Fibroblast of the aortic adventitia (primary cell): Measurements from ENCODE around the gene MAGEL2. TPM values are rescaled to one million over a fixed set of nuclear protein-coding genes. Genes with fewer than 3 reads are reported as not detected.

Experiments
- DNase-seq: peaks from one replicate; pipeline ENCODE4 v3.0.0-alpha.2; 2010; ENCODE audit warnings: low read depth
- H3K4me3 ChIP-seq: 2 replicates; pipeline ENCODE4 v1.5.1; 2011; ENCODE audit warnings: low read depth, mild to moderate bottlenecking, control low read depth, low read length, moderate library complexity
- total RNA-seq: library from RNA; depleted of rRNA; stranded (reverse); fragments of >200 nt; gene quantifications from 2 replicates; pipeline ENCODE4 v1.2.3, GENCODE V29; 2012; ENCODE audit warnings: low replicate concordance
- TF ChIP-seq, protein P1 (sequence below): IDR thresholded peaks from 2 replicates; pipeline ENCODE4 v1.5.1; 2011; ENCODE audit warnings: mild to moderate bottlenecking, low read length, control low read depth, inconsistent platforms; ENCODE audit not compliant: insufficient read depth

Gene MAGEL2
- total RNA-seq, result under 0.01 and 0.08 TPM in 2 replicates

- DNase-seq, result no peak
- TF ChIP-seq, protein P1, sequence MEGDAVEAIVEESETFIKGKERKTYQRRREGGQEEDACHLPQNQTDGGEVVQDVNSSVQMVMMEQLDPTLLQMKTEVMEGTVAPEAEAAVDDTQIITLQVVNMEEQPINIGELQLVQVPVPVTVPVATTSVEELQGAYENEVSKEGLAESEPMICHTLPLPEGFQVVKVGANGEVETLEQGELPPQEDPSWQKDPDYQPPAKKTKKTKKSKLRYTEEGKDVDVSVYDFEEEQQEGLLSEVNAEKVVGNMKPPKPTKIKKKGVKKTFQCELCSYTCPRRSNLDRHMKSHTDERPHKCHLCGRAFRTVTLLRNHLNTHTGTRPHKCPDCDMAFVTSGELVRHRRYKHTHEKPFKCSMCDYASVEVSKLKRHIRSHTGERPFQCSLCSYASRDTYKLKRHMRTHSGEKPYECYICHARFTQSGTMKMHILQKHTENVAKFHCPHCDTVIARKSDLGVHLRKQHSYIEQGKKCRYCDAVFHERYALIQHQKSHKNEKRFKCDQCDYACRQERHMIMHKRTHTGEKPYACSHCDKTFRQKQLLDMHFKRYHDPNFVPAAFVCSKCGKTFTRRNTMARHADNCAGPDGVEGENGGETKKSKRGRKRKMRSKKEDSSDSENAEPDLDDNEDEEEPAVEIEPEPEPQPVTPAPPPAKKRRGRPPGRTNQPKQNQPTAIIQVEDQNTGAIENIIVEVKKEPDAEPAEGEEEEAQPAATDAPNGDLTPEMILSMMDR, result no peak
- no peak within 1 kb of the TSS for H3K4me3 ChIP-seq
These were observed at the start of gene MAGEL2 for GRCh38 chr15:23647421-23648370. Gene MAGEL2 (minus strand): TSS chr15:23647867. CDS start chr15:23647742, 125 bp downstream.

- no peak for DNase-seq
- TF ChIP-seq, protein P1, result no peak
- H3K4me3 ChIP-seq, result no peak overlapping the region
These were observed 47.6 kb upstream of the MAGEL2 start for GRCh38 chr15:23695282-23695681.

- TF ChIP-seq, protein P1, result no peak
- no peak overlapping the region for H3K4me3 ChIP-seq
- DNase-seq, result no peak
These were observed 46.9 kb upstream of the MAGEL2 start for GRCh38 chr15:23694592-23694991.

DNA sequence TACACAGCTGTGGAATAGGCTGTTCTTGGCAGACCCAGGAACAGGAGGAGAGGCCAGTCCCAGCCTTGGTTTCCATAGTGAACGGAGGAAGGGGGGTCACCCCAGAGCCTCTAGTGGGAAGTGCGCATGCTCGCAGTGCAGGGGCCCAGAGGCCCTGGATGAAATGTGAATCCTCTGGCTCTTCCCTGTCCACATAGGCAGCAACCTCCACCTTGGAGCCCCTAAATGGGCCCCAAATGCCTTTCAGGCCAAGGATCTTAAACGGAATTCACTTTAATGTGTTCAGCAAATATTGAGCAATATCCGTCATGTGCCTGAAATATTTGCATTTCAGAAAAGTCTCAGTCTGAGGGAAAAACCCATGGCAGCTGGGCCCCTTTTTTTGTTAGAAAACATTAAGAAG is 42.8 kb upstream of the MAGEL2 start:
- DNase-seq, result peak; percentile 48
- H3K4me3 ChIP-seq, result no peak overlapping the region
- TF ChIP-seq, protein P1, result no peak

DNA sequence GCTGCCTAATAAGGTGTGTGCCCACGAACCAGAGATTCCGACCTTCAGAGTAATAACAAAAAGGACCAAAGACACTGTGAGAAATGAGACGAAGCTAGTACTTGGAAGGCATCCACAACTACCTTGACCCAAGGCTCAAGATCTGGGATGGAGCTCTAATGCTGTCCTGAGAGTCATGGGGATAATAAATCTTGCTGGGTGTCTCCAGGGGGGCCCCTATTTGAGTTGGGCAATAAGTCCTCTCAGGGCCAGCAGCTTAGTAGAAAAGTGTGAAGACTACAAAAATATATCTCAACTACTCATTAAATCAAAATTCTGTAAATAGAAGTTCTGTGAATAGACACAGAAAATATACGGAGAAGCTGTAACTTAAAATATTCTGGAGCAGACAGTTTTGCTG is 42.3 kb upstream of the MAGEL2 start:
- no peak for DNase-seq
- no peak overlapping the region for H3K4me3 ChIP-seq
- TF ChIP-seq, protein P1, result no peak

- TF ChIP-seq, protein P1, result no peak
- DNase-seq, result peak; percentile 28
- H3K4me3 ChIP-seq, result peak within 1 kb of the TSS; percentile 58
These were observed 39.4 kb upstream of the MAGEL2 start, which contains the start of gene NDN for GRCh38 chr15:23687143-23687470. Gene NDN (minus strand): TSS chr15:23687305. CDS start chr15:23687217, 88 bp downstream.
